ENCODE results near the gene IKBKE. TPM values are rescaled to one million over a fixed set of nuclear protein-coding genes. Genes with fewer than 3 reads are reported as not detected.

The IKBKE gene
- total RNA-seq, 4 donors from 2014 or later, result 13.8 to 77.4 (median 17.8) TPM

GRCh38 chr1:206509612-206510257, 39.5 kb downstream of the IKBKE start:
- H3K4me1 ChIP-seq, result peaks cover 0 to 34% (median 23%) of the 10 kb centered on the region in 4 donors
- WGBS, 2 donors (ENCODE audit: low coverage in 1 of 2), result 83 to 85% methylated on average over 12 of the region's 12 CpGs
- no peaks in the 10 kb centered on the region for H3K9me3 ChIP-seq
- no peak overlapping the region for H3K27ac ChIP-seq
- no peak overlapping the region for H3K4me3 ChIP-seq
- peaks cover 48% of the 10 kb centered on the region for H3K27me3 ChIP-seq
- H3K36me3 ChIP-seq, result no peaks in the 10 kb centered on the region
- intact Hi-C loops (cut with DNase I; ENCODE audit: low total_unique reads) (no loop called here), in situ Hi-C loops (cut with MboI; ENCODE audit: low pct_ligation_motif_present in 1 of 4, low pct_unique_long_range_greater_than_20kb in 1 of 4, low sequenced_read_pairs in 3 of 4) (no loop called here)
- TF ChIP-seq POLR2A (IDR thresholded peaks at IDR 0.05) (no peak), POLR2AphosphoS5 (IDR thresholded peaks at IDR 0.05) (no peak), EP300 (IDR thresholded peaks at IDR 0.05; ENCODE audit: low read depth) (no peak)
- TF ChIP-seq, protein P1, sequence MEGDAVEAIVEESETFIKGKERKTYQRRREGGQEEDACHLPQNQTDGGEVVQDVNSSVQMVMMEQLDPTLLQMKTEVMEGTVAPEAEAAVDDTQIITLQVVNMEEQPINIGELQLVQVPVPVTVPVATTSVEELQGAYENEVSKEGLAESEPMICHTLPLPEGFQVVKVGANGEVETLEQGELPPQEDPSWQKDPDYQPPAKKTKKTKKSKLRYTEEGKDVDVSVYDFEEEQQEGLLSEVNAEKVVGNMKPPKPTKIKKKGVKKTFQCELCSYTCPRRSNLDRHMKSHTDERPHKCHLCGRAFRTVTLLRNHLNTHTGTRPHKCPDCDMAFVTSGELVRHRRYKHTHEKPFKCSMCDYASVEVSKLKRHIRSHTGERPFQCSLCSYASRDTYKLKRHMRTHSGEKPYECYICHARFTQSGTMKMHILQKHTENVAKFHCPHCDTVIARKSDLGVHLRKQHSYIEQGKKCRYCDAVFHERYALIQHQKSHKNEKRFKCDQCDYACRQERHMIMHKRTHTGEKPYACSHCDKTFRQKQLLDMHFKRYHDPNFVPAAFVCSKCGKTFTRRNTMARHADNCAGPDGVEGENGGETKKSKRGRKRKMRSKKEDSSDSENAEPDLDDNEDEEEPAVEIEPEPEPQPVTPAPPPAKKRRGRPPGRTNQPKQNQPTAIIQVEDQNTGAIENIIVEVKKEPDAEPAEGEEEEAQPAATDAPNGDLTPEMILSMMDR (IDR thresholded peaks at IDR 0.05), result no peak
- no peak for DNase-seq

GRCh38 chr1:206510371-206510770, 40.1 kb downstream of the IKBKE start:
- peaks cover 0 to 33% (median 23%) of the 10 kb centered on the region in 4 donors for H3K4me1 ChIP-seq
- TF ChIP-seq EP300 (IDR thresholded peaks at IDR 0.05; ENCODE audit: low read depth), result no peak
- no peak for TF ChIP-seq POLR2A (IDR thresholded peaks at IDR 0.05)
- TF ChIP-seq, protein P1 (IDR thresholded peaks at IDR 0.05), result no peak
- no peak for TF ChIP-seq POLR2AphosphoS5 (IDR thresholded peaks at IDR 0.05)
- peaks cover 48% of the 10 kb centered on the region for H3K27me3 ChIP-seq
- intact Hi-C loops (cut with DNase I; ENCODE audit: low total_unique reads), result no loop called here
- in situ Hi-C loops (cut with MboI; ENCODE audit: low pct_ligation_motif_present in 1 of 4, low pct_unique_long_range_greater_than_20kb in 1 of 4, low sequenced_read_pairs in 3 of 4), result no loop called here
- no peaks in the 10 kb centered on the region for H3K9me3 ChIP-seq
- no peak overlapping the region for H3K27ac ChIP-seq
- H3K4me3 ChIP-seq, result no peak overlapping the region
- H3K36me3 ChIP-seq, result no peaks in the 10 kb centered on the region
- no peak for DNase-seq
- WGBS, 2 donors (ENCODE audit: low coverage in 1 of 2), result 85 to 91% methylated on average over 3 to 5 of the region's 5 CpGs

DNA sequence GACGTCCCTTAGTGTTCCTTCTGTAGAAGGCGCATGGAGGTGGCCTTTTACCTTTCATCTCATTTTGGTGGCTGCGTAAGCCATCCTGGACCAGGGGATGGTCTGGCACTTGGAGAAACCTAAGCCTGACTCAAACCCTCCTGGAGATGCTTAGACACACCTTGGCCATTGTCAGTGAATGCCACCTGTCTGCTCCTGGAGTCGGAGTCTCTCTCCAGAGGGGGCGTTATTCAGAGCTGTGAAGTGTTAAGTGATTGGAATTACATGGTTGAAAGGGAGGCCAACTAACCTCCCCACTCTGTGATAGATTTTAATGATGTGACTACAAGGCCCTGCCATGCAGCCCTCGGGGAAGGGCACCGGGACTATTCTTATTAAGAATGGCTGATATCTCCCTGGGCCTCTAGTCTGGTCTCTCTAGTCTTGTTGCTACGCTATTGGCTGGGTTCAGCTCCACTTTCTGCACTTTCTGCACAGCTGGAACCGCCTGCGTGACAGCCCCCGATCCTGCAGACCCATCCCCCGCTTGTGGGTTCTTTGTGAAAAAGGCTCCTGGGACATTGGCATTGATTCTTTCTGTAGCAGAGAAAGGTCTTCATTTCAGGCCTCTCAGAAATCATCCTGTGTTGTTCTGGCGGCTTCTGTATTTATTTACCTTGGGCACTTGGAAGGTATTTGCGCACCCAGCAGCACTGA, 41.2 kb downstream of the IKBKE start:
- Histone ChIP-seq H3K9me3 (no peaks in the 10 kb centered on the region), H3K36me3 (no peaks in the 10 kb centered on the region), H3K4me3 (no peak overlapping the region), H3K27ac (peak overlapping the region in 1 of 4 donors; percentile 4), H3K27me3 (peaks cover 37% of the 10 kb centered on the region), H3K4me1 (peaks cover 0 to 29% (median 22%) of the 10 kb centered on the region in 4 donors)
- no peak for TF ChIP-seq POLR2AphosphoS5 (IDR thresholded peaks at IDR 0.05)
- TF ChIP-seq POLR2A (IDR thresholded peaks at IDR 0.05), result no peak
- TF ChIP-seq, protein P1 (IDR thresholded peaks at IDR 0.05), result no peak
- no peak for TF ChIP-seq EP300 (IDR thresholded peaks at IDR 0.05; ENCODE audit: low read depth)
- WGBS, 2 donors (ENCODE audit: low coverage in 1 of 2), result 78 to 90% methylated on average over 12 to 14 of the region's 14 CpGs
- DNase-seq, result no peak
- intact Hi-C loops (cut with DNase I; ENCODE audit: low total_unique reads), result no loop called here
- in situ Hi-C loops (cut with MboI; ENCODE audit: low pct_ligation_motif_present in 1 of 4, low pct_unique_long_range_greater_than_20kb in 1 of 4, low sequenced_read_pairs in 3 of 4), result no loop called here

GRCh38 chr1:206512058-206512850, 42.0 kb downstream of the IKBKE start:
- intact Hi-C loops (cut with DNase I; ENCODE audit: low total_unique reads) (no loop called here), in situ Hi-C loops (cut with MboI; ENCODE audit: low pct_ligation_motif_present in 1 of 4, low pct_unique_long_range_greater_than_20kb in 1 of 4, low sequenced_read_pairs in 3 of 4) (no loop called here)
- 57 to 77% methylated on average over 4 to 13 of the region's 14 CpGs for WGBS, 2 donors (ENCODE audit: low coverage in 1 of 2)
- H3K27me3 ChIP-seq, result peaks cover 29% of the 10 kb centered on the region
- H3K36me3 ChIP-seq, result no peaks in the 10 kb centered on the region
- H3K4me3 ChIP-seq, result no peak overlapping the region
- peaks cover 0 to 22% (median 16%) of the 10 kb centered on the region in 4 donors for H3K4me1 ChIP-seq
- H3K9me3 ChIP-seq, result no peaks in the 10 kb centered on the region
- TF ChIP-seq, protein P1 (IDR thresholded peaks at IDR 0.05), result no peak
- TF ChIP-seq POLR2A (IDR thresholded peaks at IDR 0.05) (no peak), POLR2AphosphoS5 (IDR thresholded peaks at IDR 0.05) (no peak), EP300 (IDR thresholded peaks at IDR 0.05; ENCODE audit: low read depth) (no peak)
- peak overlapping the region in 1 of 4 donors; percentile 4 for H3K27ac ChIP-seq
- DNase-seq, result no peak

Measured in transverse colon (tissue), 4 donors.